Stimulated activated CD8-positive, alpha-beta memory T cell treated with anti-CD3 and anti-CD28 coated beads, Interleukin-4, amount 100 ng/mL, for 1 hour (primary cell): ENCODE measurements around the gene MEGF11.

Source experiments
- DNase-seq, 2 donors: peaks; one replicate each; pipeline ENCODE4 v3.0.0-alpha.2; 2020; ENCODE audit warnings: low read depth in 2 of 2, low spot score in 1 of 2

Gene MEGF11

GRCh38 chr15:66069751-66070150 lies 183.8 kb downstream of the MEGF11 start:
- no peak for DNase-seq

- DNase-seq: no peak
Observed at GRCh38 chr15:66068801-66069200, 184.7 kb downstream of the MEGF11 start.

GRCh38 chr15:66067687-66068086 lies 185.9 kb downstream of the MEGF11 start:
- no peak for DNase-seq

GRCh38 chr15:66066481-66066880 lies 187.1 kb downstream of the MEGF11 start:
- DNase-seq: no peak

GRCh38 chr15:66066005-66066404 lies 187.5 kb downstream of the MEGF11 start:
- no peak for DNase-seq

- no peak for DNase-seq
Observed at GRCh38 chr15:66065325-66065724, 188.2 kb downstream of the MEGF11 start.

- DNase-seq: no peak
Observed at GRCh38 chr15:66063147-66063546, 190.4 kb downstream of the MEGF11 start.

- no peak for DNase-seq
Observed at GRCh38 chr15:66057089-66057488, 196.5 kb downstream of the MEGF11 start.

GRCh38 chr15:66053991-66054390 lies 199.6 kb downstream of the MEGF11 start:
- DNase-seq: no peak

- no peak for DNase-seq
Observed at GRCh38 chr15:66051833-66052232, 201.7 kb downstream of the MEGF11 start.

GRCh38 chr15:66050264-66050663 lies 203.3 kb downstream of the MEGF11 start:
- no peak for DNase-seq

GRCh38 chr15:66049353-66049752 lies 204.2 kb downstream of the MEGF11 start:
- DNase-seq: no peak

GRCh38 chr15:66047321-66048024 lies 206.1 kb downstream of the MEGF11 start:
- no peak for DNase-seq

GRCh38 chr15:66046751-66047150 lies 206.8 kb downstream of the MEGF11 start:
- no peak for DNase-seq

GRCh38 chr15:66046326-66046725 lies 207.2 kb downstream of the MEGF11 start:
- DNase-seq: no peak

GRCh38 chr15:66045542-66045941 lies 208.0 kb downstream of the MEGF11 start:
- DNase-seq: no peak

- no peak for DNase-seq
Observed at GRCh38 chr15:66044837-66045236, 208.7 kb downstream of the MEGF11 start.

- no peak for DNase-seq
Observed at GRCh38 chr15:66043264-66043663, 210.3 kb downstream of the MEGF11 start.

- no peak for DNase-seq
Observed at GRCh38 chr15:66042624-66043023, 210.9 kb downstream of the MEGF11 start.

GRCh38 chr15:66041276-66041675 lies 212.3 kb downstream of the MEGF11 start:
- DNase-seq: no peak

GRCh38 chr15:66040211-66040892 lies 213.2 kb downstream of the MEGF11 start:
- DNase-seq: no peak

- DNase-seq: no peak
Observed at GRCh38 chr15:66039117-66039871, 214.3 kb downstream of the MEGF11 start.
